NT2/D1 (cell line): ENCODE data around the gene P2RX1.

Experiments
- DNase-seq: peaks from one replicate; pipeline ENCODE4 v3.0.0-alpha.2; 2011; ENCODE audit warnings: low read depth, low spot score
- H3K27me3 ChIP-seq: 2 replicates; pipeline ENCODE4 v1.6.0; 2011; ENCODE audit warnings: mild to moderate bottlenecking; ENCODE audit not compliant: insufficient read length, insufficient read depth
- H3K36me3 ChIP-seq: 2 replicates; pipeline ENCODE4 v1.6.1; 2011; ENCODE audit warnings: mild to moderate bottlenecking, low read length, mixed read lengths; ENCODE audit not compliant: insufficient read depth, insufficient read length
- H3K4me1 ChIP-seq: 2 replicates; pipeline ENCODE4 v1.5.1; 2011; ENCODE audit not compliant: insufficient read depth, insufficient read length
- H3K4me3 ChIP-seq: 2 replicates; pipeline ENCODE4 v1.5.1; 2011; ENCODE audit warnings: low read depth; ENCODE audit not compliant: insufficient read length
- H3K9ac ChIP-seq: 2 replicates; pipeline ENCODE4 v1.6.0; 2011; ENCODE audit warnings: low read depth; ENCODE audit not compliant: insufficient read length
- H3K9me3 ChIP-seq: 2 replicates; pipeline ENCODE4 v1.5.1; 2011; ENCODE audit warnings: mild to moderate bottlenecking, low read length; ENCODE audit not compliant: insufficient read depth
- SUZ12 ChIP-seq: IDR thresholded peaks from 2 replicates; pipeline ENCODE4 v1.6.1; 2011; ENCODE audit not compliant: insufficient read length, insufficient read depth; ENCODE audit errors: extremely low read depth
- YY1 ChIP-seq: IDR thresholded peaks from 2 replicates; pipeline ENCODE4 v1.6.1; 2011; ENCODE audit not compliant: insufficient read length, insufficient read depth
- ZNF274 ChIP-seq: IDR thresholded peaks from 2 replicates; pipeline ENCODE4 v1.6.1; 2011; ENCODE audit warnings: mild to moderate bottlenecking, low read depth, low read length

The P2RX1 gene

DNA sequence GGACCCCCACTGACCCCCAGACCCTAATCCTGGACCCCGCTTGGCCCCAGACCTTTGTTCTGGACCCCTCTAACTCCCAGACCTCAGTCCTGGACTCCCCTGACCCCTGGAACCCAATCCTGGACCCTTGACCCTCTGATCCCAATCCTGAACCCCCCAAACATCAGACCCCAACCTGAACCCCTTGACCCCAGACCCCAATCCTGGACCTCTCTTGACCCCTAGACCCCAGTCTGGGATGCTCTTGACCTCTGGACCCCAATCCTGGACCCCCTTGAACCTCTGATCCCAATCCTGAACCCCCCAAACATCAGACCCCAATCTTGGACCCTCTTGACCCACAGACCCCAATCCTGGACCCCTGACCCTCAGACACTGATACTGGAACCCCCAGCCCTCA lies 13.5 kb upstream of the P2RX1 start:
- H3K27me3 ChIP-seq = no peaks in the 10 kb centered on the region
- H3K9me3 ChIP-seq = no peaks in the 10 kb centered on the region
- TF ChIP-seq YY1 = no peak
- peaks cover 5% of the 10 kb centered on the region for H3K36me3 ChIP-seq
- DNase-seq = no peak
- no peak overlapping the region for H3K4me3 ChIP-seq
- H3K9ac ChIP-seq = no peak overlapping the region
- H3K4me1 ChIP-seq = peaks cover 19% of the 10 kb centered on the region

DNA sequence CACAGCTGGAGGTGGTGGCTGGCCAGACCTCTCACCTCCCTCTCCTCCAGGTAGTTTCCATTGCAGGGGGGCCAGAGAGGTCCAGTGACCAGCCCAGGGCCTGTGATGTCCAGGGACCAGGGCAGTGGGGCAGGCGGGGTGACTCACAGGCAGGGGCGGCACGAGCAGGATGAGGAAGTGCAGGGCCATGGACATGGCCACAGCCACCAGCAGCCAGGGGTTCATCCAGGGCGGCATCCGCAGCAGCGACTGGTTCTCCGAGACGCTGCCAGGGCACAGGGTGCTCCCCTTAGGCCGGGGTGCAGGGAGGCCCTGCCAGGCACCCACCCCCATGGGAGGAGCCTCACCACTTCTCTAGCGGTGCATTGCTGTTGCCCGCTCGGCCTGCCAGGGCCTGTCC lies 12.9 kb upstream of the P2RX1 start:
- Histone ChIP-seq H3K4me3 (no peak overlapping the region), H3K9ac (no peak overlapping the region), H3K27me3 (no peaks in the 10 kb centered on the region), H3K9me3 (no peaks in the 10 kb centered on the region), H3K36me3 (peaks cover 5% of the 10 kb centered on the region), H3K4me1 (peaks cover 19% of the 10 kb centered on the region)
- no peak for TF ChIP-seq YY1
- no peak for TF ChIP-seq ZNF274
- no peak for TF ChIP-seq SUZ12
- no peak for DNase-seq

DNA sequence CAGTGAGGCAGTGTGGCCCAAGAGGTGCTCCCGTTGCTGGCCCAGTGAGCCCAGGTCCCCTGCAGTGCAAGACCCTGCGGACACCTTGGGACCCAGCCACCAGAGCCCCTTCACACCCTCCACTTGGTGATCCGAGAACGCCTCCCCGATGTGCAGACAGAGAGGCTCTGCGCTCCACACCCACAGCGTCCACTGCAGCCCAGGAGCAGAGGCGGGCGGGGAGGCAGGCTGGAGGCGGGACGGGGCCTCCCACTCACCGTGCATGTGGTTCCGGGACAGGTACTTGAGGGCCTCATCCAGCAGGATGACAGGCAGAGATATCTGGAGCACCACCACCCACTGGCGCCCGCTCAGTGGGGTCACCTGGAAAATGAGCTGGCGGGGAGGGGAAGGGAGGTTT lies 12.1 kb upstream of the P2RX1 start:
- Histone ChIP-seq H3K9me3 (no peaks in the 10 kb centered on the region), H3K36me3 (peaks cover 5% of the 10 kb centered on the region), H3K9ac (no peak overlapping the region), H3K4me3 (no peak overlapping the region), H3K27me3 (no peaks in the 10 kb centered on the region), H3K4me1 (peaks cover 19% of the 10 kb centered on the region)
- DNase-seq = no peak
- no peak for TF ChIP-seq SUZ12
- TF ChIP-seq YY1 = no peak
- no peak for TF ChIP-seq ZNF274

DNA sequence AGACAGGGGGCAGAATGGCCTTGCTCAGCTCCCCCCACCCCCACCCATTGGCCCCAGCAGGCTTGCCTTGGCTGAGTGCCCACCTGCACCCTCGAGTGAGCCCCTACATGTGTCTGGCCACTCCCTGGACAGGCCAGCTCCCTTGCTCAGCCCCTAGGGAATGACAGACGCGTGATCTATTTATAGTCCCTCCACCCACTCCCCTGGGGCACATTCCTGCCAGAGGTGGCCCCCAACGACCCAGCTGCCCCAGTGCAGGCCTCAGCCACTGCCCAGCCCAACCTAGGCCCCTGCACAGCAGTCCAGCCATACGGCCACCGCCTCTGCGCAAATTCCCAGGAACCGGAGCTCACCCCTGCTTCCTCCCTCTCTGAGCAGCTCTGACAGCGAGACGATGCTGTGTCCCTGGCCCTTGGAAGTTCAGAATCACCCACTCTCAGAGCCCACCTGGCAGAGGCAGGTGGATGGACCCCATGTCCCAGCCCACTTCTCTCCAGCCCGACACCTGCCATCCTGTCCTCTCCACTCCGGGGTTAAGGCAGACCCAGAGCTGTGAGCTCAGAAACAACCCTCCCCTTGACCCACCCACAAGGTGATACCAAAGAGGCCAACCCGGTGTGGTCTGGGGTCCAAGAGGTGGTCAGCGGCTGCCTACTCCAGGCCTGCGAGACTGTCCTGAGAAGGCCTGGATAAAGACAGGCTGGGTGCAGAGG lies 11.5 kb upstream of the P2RX1 start:
- Histone ChIP-seq H3K9me3 (no peaks in the 10 kb centered on the region), H3K36me3 (peaks cover 5% of the 10 kb centered on the region), H3K27me3 (no peaks in the 10 kb centered on the region), H3K4me3 (no peak overlapping the region), H3K9ac (no peak overlapping the region), H3K4me1 (peaks cover 19% of the 10 kb centered on the region)
- TF ChIP-seq ZNF274 (no peak), SUZ12 (no peak), YY1 (no peak)
- no peak for DNase-seq

DNA sequence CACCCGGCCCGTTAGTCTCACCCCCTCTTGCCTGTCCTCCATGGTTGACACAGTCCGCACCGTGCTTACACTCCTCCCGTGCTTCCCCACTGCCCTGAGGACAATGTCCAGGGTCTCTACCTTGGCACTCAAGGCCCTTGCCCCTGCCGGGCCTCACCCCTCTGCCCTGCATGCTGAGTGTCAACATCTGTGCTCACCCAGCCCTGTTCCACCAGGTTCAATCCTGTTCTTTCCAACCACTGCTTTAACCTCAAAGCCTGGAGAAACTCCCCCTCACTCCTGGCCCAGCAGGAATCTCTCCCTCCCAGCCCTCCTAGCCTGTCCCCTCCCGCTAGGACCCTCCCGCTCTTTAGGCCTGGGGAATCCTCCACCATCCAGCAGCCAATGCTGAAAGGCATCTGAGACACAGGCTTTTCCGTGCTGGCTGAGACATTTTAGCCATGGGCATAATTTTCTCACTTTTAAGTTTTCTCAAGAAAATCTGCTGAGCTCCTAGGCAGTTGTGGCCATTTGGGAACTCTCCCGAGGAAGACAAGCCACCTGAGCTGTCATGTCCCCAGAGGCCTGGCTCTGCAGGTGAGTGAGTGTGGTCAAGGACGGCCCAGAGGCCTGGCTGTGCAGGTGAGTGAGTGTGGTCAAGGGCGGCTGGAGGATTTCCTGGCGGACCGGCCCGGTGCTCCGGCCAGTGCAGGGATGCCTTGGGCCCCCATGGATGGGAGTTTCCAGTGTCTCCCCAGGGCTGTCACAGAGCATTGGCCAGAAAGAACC lies 10.8 kb upstream of the P2RX1 start:
- peaks cover 5% of the 10 kb centered on the region for H3K36me3 ChIP-seq
- no peak for DNase-seq

DNA sequence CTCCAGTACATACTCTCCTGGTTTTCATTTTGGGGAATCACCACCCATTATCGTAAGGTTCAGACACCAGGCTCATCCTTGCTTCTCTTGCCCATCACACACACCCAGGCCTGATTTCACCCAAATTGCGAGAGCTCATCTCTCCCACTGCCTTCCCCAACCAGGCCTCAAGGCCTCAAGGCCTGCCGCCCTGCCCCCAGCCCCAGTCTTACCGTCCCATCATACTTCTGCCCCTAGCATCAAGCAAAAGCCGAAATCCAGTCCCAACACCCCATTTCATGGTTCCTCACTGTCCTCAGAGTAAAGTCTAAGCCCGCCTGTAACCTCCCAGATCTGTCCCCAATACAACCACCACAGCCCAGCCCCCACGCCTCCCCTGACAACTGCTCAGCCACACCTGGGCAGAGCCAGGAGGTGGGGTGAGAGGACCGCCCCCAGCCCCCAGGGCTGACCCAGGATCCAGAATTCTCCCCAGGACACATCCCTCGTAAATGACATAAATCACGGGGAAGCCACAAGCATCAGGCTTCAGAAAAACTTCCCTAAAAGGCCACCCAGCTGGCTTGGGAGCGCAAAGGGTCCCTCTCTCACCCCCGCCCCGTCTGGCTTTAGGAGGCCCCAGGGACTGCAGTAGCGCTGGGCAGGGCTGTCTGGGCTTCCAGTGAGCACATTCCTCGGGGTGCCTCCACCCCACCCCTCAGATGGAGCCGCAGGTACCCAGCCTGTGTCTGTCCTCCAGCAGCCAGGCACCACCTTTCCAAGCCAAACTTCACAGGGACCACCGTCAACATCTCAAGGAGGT lies 9.6 kb upstream of the P2RX1 start:
- H3K9ac ChIP-seq = no peak overlapping the region
- no peak for DNase-seq
- no peaks in the 10 kb centered on the region for H3K27me3 ChIP-seq
- no peak overlapping the region for H3K4me3 ChIP-seq
- H3K36me3 ChIP-seq = peaks cover 5% of the 10 kb centered on the region
- H3K9me3 ChIP-seq = no peaks in the 10 kb centered on the region
- TF ChIP-seq ZNF274 (no peak), SUZ12 (no peak), YY1 (no peak)
- H3K4me1 ChIP-seq = peaks cover 25% of the 10 kb centered on the region

More for the DNA sequence above, 10.8 kb upstream of the P2RX1 start:
- Histone ChIP-seq H3K4me3 (no peak overlapping the region), H3K4me1 (peaks cover 19% of the 10 kb centered on the region), H3K9me3 (no peaks in the 10 kb centered on the region), H3K27me3 (no peaks in the 10 kb centered on the region), H3K9ac (no peak overlapping the region)
- TF ChIP-seq SUZ12 (no peak), ZNF274 (no peak), YY1 (no peak)
